Measurements from ENCODE around the gene ATP6V1F.
A peak's percentile ranks its signal among the peaks of the same experiment; 100 is the strongest.

Gene ATP6V1F

GRCh38 chr7:128867241-128867640 is 4.6 kb downstream of the ATP6V1F start:
- H3K27ac ChIP-seq (ENCODE audit: low read depth, low read length), result no peak overlapping the region
- peaks cover 49% of the 10 kb centered on the region for H3K4me1 ChIP-seq (ENCODE audit: control insufficient read depth, low read length)
- peaks cover 26% of the 10 kb centered on the region for H3K79me2 ChIP-seq (ENCODE audit: control insufficient read depth, low read length)
- no peak overlapping the region for H3K4me2 ChIP-seq (ENCODE audit: low read length)
- no peak overlapping the region for H3K4me3 ChIP-seq (ENCODE audit: low read length)
- H3K9me3 ChIP-seq (ENCODE audit: control insufficient read depth, insufficient read depth, low read length), result no peaks in the 10 kb centered on the region
- peaks cover 29% of the 10 kb centered on the region for H3K36me3 ChIP-seq (ENCODE audit: control insufficient read depth, low read length)
- H4K20me1 ChIP-seq (ENCODE audit: control insufficient read depth, insufficient read depth, low read depth, low read length), result 0 out of 2 replicates have a peak, but pooled peaks cover 3% of the 10 kb centered on the region
- H3F3A ChIP-seq (ENCODE audit: control insufficient read depth, insufficient read depth), result peaks cover 9% of the 10 kb centered on the region
- peaks cover 6% of the 10 kb centered on the region for H3K27me3 ChIP-seq (ENCODE audit: control insufficient read depth, low read length)
- no peak for TF ChIP-seq EZH2phosphoT487 (IDR thresholded peaks at IDR 0.05; ENCODE audit: borderline replicate concordance, low read length)
- no peak for TF ChIP-seq CTCF (IDR thresholded peaks at IDR 0.05; ENCODE audit: low read depth, low read length, poor library complexity, severe bottlenecking)
- no peaks in the 10 kb centered on the region for H3K9me2 ChIP-seq (replicated peaks; ENCODE audit: control insufficient read depth, low read length)

DNA sequence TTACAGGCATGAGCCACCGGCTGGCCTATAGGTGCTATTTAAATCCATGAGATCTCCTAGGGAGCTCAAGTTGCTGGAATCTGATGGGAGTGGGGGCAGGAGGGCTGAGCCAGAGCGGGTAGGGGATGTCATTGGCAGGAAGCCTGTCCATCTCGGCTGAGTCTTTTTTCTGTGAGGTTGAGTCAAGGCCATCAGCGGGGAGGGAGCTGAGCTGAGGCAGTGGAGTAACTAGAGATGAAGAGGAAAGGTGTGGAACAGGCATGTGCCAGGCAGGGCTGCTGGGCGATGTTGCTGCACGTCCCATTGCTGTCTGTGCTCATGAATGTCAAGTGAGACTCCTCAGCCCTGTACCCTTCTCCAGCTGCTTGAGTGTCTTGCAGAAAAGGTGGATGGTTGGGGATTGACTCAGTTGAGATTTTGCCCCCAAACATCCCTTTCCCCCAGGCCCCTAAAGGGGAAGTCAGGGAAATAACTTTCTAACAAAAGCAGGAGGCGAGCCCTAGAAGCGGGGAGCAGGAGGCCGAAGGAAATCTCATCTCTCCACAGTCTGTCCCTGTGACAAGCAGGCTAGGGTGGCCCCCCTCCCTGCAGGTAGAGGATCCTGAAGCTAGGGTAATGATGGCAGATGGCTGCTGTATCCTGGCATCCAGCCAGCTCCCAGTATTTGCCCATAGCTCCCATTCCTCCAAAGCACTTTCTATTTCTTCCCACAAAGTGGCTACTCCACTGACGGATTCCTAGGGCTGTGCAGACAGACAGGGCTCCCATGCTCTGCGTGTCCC is 5.4 kb downstream of the ATP6V1F start:
- Histone ChIP-seq H3F3A (ENCODE audit: control insufficient read depth, insufficient read depth) (peaks cover 9% of the 10 kb centered on the region), H3K36me3 (ENCODE audit: control insufficient read depth, low read length) (peaks cover 27% of the 10 kb centered on the region), H3K4me3 (ENCODE audit: low read length) (no peak overlapping the region), H3K4me1 (ENCODE audit: control insufficient read depth, low read length) (peaks cover 47% of the 10 kb centered on the region), H3K27me3 (ENCODE audit: control insufficient read depth, low read length) (peaks cover 6% of the 10 kb centered on the region), H4K20me1 (ENCODE audit: control insufficient read depth, insufficient read depth, low read depth, low read length) (0 out of 2 replicates have a peak, but pooled peaks cover 5% of the 10 kb centered on the region), H3K4me2 (ENCODE audit: low read length) (no peak overlapping the region), H3K9me2 (replicated peaks; ENCODE audit: control insufficient read depth, low read length) (no peaks in the 10 kb centered on the region), H3K27ac (ENCODE audit: low read depth, low read length) (no peak overlapping the region), H3K9me3 (ENCODE audit: control insufficient read depth, insufficient read depth, low read length) (no peaks in the 10 kb centered on the region), H3K79me2 (ENCODE audit: control insufficient read depth, low read length) (peaks cover 23% of the 10 kb centered on the region)
- TF ChIP-seq CTCF (IDR thresholded peaks at IDR 0.05; ENCODE audit: low read depth, low read length, poor library complexity, severe bottlenecking) (no peak), EZH2phosphoT487 (IDR thresholded peaks at IDR 0.05; ENCODE audit: borderline replicate concordance, low read length) (no peak)

DNA sequence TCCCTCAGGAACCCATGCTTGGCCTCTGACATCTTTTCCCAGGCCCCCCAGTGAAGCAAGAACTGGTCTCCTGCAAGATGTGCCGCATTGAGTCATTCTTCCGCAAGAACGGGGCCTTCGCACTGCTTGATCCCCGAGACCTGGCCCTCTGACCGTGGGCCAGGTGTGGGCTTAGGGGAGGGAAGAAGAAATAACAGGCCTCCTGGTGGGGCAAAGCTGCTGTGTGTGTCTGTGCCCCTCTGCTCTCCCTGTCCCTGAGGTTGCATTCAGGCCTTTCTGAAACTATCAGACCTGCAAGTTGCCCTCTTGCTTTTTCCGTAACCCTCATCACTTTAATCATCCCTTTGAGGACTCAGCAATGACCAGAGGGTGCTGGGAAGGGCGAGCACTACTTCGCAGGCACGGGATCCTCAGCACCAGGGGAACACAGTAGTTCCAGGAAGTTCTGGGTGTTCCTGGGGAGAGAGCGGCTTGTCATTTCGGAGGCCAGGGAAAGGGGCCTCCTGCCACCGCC is 6.0 kb downstream of the ATP6V1F start:
- Histone ChIP-seq H3K27me3 (ENCODE audit: control insufficient read depth, low read length) (peaks cover 6% of the 10 kb centered on the region), H3F3A (ENCODE audit: control insufficient read depth, insufficient read depth) (peaks cover 9% of the 10 kb centered on the region), H3K4me1 (ENCODE audit: control insufficient read depth, low read length) (peaks cover 44% of the 10 kb centered on the region), H3K9me3 (ENCODE audit: control insufficient read depth, insufficient read depth, low read length) (no peaks in the 10 kb centered on the region), H3K36me3 (ENCODE audit: control insufficient read depth, low read length) (peaks cover 24% of the 10 kb centered on the region), H4K20me1 (ENCODE audit: control insufficient read depth, insufficient read depth, low read depth, low read length) (0 out of 2 replicates have a peak, but pooled peaks cover 5% of the 10 kb centered on the region), H3K79me2 (ENCODE audit: control insufficient read depth, low read length) (peaks cover 16% of the 10 kb centered on the region), H3K9me2 (replicated peaks; ENCODE audit: control insufficient read depth, low read length) (no peaks in the 10 kb centered on the region), H3K4me3 (ENCODE audit: low read length) (peak overlapping the region; percentile 72), H3K4me2 (ENCODE audit: low read length) (peak overlapping the region; percentile 85), H3K27ac (ENCODE audit: low read depth, low read length) (no peak overlapping the region)
- TF ChIP-seq EZH2phosphoT487 (IDR thresholded peaks at IDR 0.05; ENCODE audit: borderline replicate concordance, low read length) (no peak), CTCF (IDR thresholded peaks at IDR 0.05; ENCODE audit: low read depth, low read length, poor library complexity, severe bottlenecking) (no peak)
